GM19035 (cell line): ENCODE measurements around the gene ANKRD33B.
"Not testable (repeated sequence)": the region's sequence is repeated elsewhere in the genome, so short reads cannot be mapped to it uniquely, and the experiment has no call there.

Experiments used
- ATAC-seq: cut with Tn5 transposase; IDR thresholded peaks from one replicate; pipeline ENCODE4 v1.9.1; 2021; ENCODE audit not compliant: unreplicated experiment

The ANKRD33B gene

GRCh38 chr5:10563945-10564837 lies at the start of gene ANKRD33B:
ANKRD33B (plus strand) TSS chr5:10564070; CDS start chr5:10564468, 398 bp downstream.
- peak; percentile 54 for ATAC-seq

GRCh38 chr5:10514572-10514971 lies 49.3 kb upstream of the ANKRD33B start:
- ATAC-seq: not testable (repeated sequence)

- ATAC-seq: no peak
Observed at GRCh38 chr5:10515492-10515891, 48.4 kb upstream of the ANKRD33B start.

GRCh38 chr5:10518347-10518746 lies 45.5 kb upstream of the ANKRD33B start:
- no peak for ATAC-seq

GRCh38 chr5:10519729-10520128 lies 44.1 kb upstream of the ANKRD33B start:
- no peak for ATAC-seq

GRCh38 chr5:10520706-10521105 lies 43.2 kb upstream of the ANKRD33B start:
- ATAC-seq: no peak

GRCh38 chr5:10521466-10522223 lies 42.2 kb upstream of the ANKRD33B start:
- ATAC-seq: no peak

GRCh38 chr5:10522224-10522611 lies 41.7 kb upstream of the ANKRD33B start:
- ATAC-seq: no peak

- no peak for ATAC-seq
Observed at GRCh38 chr5:10524376-10525123, 39.3 kb upstream of the ANKRD33B start.

GRCh38 chr5:10525124-10525495 lies 38.8 kb upstream of the ANKRD33B start:
- peak; percentile 57 for ATAC-seq

- ATAC-seq: no peak
Observed at GRCh38 chr5:10527281-10527950, 36.5 kb upstream of the ANKRD33B start.

- no peak for ATAC-seq
Observed at GRCh38 chr5:10528056-10528816, 35.6 kb upstream of the ANKRD33B start.

GRCh38 chr5:10528827-10529226 lies 35.0 kb upstream of the ANKRD33B start:
- no peak for ATAC-seq

- ATAC-seq: no peak
Observed at GRCh38 chr5:10530601-10531320, 33.1 kb upstream of the ANKRD33B start.

- ATAC-seq: no peak
Observed at GRCh38 chr5:10532421-10532820, 31.4 kb upstream of the ANKRD33B start.

- no peak for ATAC-seq
Observed at GRCh38 chr5:10533226-10533625, 30.6 kb upstream of the ANKRD33B start.

GRCh38 chr5:10534561-10535530 lies 29.0 kb upstream of the ANKRD33B start:
- ATAC-seq: no peak

GRCh38 chr5:10536511-10536910 lies 27.4 kb upstream of the ANKRD33B start:
- ATAC-seq: no peak
